ENCODE measurements around the gene FKBP5.

FKBP5 gene

DNA sequence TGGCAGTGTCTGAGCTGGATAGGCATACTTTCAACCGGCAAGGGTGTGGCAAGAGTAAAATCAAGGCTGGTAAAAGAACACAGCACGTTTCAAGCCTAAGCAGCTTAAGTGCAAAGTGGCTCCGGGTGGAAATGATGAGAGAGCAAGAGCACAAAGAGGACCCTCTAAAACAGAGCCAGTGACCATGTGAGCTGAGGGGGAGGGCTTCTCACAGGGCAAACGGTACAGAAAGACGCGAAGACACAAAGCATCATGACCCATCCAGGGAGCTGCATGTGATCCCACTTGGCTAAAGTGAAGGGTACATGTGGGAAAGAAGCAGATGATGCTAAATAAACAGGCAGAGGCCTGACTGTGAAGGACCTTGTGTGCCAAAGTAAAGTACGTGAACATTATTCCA lies 25.7 kb downstream of the FKBP5 start:
- DNase-seq = no peak

DNA sequence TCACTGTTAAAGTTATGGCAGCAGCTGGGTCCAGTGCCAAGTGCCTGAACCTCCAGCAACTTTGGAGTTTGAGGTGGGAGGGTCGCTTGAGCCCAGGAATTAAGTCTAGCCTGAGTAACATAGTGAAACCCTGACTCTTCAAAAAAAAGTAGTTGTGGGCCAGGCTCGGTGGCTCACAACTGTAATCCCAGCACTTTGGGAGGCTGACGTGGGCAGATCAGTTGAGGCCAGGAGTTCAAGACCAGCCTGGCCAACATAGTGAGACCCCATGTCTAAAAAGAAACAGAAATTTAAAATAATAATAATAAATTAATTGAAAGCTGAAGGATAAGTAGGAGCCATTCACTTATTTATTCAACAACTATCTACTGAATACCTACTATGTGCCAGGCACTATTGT lies 33.8 kb downstream of the FKBP5 start:
- no peak for DNase-seq

- no peak for DNase-seq
These were observed 37.5 kb downstream of the FKBP5 start for GRCh38 chr6:35651244-35651643.

- no peak for DNase-seq
These were observed 38.7 kb downstream of the FKBP5 start for GRCh38 chr6:35650015-35650414.

DNA sequence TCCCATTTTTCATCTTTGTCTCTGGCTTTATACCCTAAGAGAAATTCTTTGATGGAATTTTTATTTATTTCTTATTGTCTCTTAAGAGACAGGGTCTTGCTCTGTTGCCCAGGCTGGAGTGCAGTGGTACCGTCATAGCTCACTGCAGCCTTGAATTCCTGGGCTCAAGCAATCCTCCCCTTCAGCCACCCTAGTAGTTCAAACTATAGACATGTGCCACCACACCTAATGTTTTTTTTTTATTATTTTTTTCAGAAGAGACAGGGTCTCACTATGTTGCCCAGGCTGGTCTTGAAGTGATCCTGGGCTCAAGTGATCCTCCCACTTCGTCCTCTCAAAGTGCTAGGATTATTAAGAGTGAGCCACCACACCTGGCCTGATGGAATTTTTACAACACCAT lies 40.5 kb downstream of the FKBP5 start:
- DNase-seq = no peak

- no peak for DNase-seq
These were observed 41.3 kb downstream of the FKBP5 start for GRCh38 chr6:35647400-35647799.

DNA sequence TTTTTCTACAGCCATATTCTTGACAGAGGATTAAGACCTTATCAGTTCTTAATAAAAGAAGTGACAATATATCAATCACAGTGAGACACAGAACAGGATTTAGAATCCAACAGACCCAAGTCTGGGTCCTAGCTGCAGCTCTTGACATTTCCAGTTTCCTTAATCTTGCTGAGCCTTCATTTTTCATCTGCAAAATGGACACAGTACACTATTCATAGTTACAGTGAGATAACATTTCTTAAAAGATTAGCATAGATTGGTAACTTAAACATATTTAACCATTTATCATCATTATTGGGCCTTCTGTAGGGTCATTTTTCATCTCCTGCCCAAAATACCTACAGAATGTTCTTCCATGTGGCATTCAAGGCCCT lies 45.6 kb downstream of the FKBP5 start:
- DNase-seq = no peak

- no peak for DNase-seq
These were observed 46.1 kb downstream of the FKBP5 start for GRCh38 chr6:35642471-35643161.

DNA sequence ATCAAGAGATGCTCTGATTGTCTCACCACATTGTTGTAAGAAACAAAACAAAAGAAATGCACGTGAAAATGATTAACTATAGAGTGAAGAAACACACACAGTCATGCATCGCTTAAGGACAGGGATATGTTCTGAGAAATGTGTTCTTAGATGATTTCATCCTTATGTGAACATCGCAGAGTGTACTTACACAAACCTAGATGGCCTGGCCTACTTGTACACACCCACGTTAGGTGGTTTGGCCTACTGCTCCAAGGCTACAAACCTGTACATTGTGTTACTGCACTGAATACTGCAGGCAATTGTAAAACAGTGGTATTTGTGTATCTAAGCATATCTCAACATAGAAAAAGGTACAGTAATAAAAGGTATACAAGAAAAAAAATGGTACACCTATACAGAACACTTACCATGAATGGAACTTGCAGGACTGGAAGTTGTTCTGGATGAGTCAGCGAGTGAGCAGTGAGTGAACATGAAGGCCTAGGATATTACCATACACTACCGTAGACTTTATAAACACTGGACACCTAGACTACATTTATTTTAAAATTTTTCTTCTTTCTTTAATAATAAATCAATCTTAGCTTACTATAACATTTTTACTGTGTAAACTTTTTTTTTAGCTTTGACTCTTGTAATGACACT lies 48.6 kb downstream of the FKBP5 start:
- no peak for DNase-seq

DNA sequence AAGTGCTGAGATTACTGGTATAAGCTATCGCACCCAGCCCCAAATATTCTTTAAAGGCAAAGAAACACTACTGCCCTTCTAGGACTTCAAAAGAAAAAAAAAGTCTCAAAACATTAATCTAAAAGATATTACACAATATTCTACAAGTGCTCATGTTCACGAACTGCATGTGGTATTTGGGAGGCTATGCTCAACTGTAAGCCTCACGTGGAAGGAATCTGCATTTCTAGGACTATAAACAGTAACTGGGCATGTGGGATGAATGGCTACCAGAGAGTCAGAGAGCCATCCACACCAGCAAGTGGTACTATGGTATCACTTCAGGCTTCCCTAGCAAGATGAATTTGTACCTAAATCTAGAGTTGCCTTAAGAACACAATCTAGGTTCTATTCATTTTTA lies 50.0 kb downstream of the FKBP5 start:
- no peak for DNase-seq

- DNase-seq = no peak
These were observed 50.8 kb downstream of the FKBP5 start for GRCh38 chr6:35637911-35638310.

- DNase-seq = no peak
These were observed 52.8 kb downstream of the FKBP5 start for GRCh38 chr6:35635601-35636597.

DNA sequence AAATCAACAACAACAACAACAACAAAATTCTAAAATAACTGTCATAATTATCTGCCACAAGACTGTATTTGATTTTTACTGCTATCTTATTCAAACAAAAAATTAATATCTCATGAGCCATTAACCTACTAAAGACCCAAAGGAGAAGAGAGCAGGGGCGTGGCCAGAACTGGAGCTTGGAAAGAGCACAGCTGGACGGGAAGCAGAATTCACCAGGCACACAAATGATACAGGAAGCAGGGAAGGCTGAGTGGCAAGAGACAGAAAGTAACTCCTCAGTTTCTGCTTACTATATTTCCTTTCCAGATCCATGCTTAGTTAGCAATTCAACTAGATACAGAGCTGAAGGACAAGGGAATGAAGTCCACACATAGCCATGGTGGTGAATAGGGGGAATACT lies 54.4 kb downstream of the FKBP5 start:
- no peak for DNase-seq

GRCh38 chr6:35633579-35634089 lies 55.1 kb downstream of the FKBP5 start:
- no peak for DNase-seq

DNA sequence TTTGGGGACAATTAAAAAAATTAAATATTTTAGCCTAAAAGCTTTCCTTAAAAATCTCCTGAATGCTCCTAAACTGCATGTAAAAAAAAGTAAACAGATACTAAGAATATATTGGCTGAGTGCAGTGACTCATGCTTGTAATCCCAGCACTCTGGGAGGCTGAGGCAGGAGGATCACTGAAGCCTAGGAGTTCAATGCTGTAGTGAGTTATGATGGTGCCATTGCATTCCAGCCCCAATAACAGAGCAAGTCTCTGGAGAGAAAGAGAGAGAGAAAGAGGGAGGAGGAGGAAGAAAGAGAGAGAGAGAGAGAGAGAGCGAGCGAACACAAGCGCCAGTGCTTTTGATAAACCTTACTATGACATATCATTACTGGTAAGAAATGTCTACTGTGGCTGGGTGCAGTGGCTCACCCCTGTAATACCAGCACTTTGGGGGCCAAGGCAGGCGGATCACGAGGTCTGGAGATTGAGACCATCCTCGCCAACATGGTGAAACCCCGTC lies 58.8 kb downstream of the FKBP5 start:
- DNase-seq = no peak

DNA sequence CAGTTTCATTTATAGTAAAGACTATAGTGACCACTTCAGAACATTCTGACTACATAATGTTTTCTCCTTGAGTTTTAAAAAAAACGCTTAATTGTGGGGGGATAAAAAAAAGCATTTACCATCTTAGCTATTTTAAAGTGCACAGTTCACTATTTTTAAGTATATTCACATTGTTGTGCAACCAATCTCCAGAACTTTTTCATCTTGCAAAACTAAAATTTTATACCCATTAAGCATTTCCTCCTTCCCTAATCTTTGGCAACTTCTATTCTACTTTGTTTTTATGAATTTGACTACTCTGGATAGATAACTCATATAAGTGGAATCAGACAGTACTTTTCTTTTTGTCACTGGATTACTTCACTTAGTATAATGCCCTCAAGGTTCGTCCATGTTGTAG lies 62.3 kb downstream of the FKBP5 start:
- DNase-seq = no peak

- no peak for DNase-seq
These were observed 64.2 kb downstream of the FKBP5 start for GRCh38 chr6:35624341-35625070.

DNA sequence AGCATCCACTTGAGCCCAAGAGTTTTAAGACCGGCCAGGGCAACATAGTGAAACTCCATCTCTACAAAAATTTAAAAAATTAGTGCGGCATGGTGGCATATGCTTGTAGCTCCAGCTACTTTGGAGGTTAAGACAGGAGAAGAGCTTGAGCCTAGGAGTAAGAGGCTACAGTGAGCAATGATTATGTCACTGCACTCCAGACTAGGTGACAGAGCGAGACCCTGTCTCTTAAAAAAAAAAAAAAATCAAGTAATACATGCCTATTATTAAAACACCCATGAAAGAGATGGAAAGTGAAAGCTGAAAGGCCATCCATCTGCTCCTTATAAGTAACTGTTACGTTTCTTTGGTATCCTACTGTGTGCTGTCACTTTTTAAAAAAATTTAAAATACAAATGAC lies 66.4 kb downstream of the FKBP5 start:
- DNase-seq = no peak

- no peak for DNase-seq
These were observed 68.0 kb downstream of the FKBP5 start for GRCh38 chr6:35620706-35621105.

DNA sequence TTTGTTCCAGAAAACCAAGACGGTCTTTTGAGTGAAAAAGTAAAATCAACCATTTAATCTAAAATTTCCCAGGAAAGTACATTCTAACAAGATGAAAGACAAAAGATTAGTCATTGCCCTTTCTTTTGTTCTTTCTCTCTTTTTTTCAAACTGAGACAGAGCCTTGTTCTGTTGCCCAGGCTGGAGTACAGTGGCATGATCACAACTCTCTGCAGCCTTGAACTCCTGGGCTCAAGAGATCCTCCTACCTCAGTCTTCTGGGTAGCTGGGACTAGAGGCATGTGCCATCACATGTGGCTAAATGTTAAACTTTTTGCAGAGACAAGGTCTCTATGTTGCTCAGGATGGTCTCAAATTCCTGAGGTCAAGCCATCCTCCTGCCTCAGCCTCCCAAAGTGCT lies 75.0 kb downstream of the FKBP5 start:
- DNase-seq = no peak

DNA sequence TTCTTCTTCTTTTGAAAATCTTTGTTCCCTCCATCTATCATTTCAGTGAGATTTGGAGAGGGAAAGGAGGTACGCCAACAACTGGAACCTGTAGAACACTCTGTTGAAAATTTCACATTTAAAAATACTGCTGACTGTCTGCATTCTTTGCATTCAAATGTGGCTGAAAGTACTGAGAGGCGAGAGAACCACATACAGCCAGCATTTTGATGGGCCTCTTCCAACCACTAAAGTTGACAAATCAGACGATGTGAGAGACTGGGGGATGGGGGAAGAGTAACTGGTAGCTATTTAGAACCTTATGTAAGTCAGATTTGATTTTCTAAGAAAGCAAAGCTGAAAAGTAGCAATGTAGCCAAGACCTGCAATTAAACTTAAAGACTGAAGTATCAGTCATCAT lies 77.5 kb downstream of the FKBP5 start:
- no peak for DNase-seq

- no peak for DNase-seq
These were observed 77.9 kb downstream of the FKBP5 start for GRCh38 chr6:35610830-35611229.

GRCh38 chr6:35609588-35609987 lies 79.1 kb downstream of the FKBP5 start:
- no peak for DNase-seq

Data from hippocampal formation (tissue), 2 donors.